ENCODE results near the gene STX12. TPM values are rescaled to one million over a fixed set of nuclear protein-coding genes. Genes with fewer than 3 reads are reported as not detected.

Gene STX12
- 10 to 100 TPM; 32.6 to 98.0 (median 81.7) TPM for total RNA-seq

DNA sequence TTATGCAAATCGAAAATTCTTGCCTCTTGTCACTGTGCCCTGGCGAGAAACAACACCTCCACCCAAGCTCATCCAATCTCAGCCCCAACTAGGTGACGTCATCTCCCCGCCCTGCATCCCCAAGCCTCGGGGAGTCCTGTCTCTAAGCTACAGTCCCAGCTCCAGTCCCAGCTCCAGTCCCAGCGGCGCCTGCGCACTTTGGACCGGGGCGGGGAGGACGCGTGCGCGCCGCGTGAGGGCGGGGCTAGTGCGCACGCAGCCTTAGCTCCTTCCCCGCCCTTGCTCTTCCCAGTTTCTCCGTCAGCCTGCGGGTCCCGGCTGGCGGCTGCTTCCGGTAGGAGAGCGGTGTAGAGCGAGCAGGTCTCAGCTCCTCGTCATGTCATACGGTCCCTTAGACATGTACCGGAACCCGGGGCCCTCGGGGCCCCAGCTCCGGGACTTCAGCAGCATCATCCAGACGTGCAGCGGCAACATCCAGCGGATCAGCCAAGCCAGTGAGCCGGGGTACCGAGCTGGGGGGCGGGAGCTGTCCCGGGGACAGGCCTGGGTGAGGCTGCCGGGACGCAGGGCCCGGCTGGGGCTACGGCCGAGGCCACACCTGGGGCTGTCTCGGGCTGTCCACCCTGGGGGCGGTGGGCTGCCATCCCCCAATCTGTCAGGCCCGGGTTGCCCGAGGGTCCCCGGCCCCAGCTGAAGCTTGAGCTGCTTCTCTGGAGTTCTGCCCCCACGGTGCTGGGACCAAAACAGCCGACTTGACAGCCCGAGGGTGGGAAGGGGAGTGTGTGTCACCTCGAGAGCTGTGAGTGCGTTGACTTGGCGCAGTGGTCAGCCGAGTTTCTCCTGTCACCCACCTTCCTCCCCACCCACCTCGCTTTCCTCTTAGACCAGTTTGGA, at the start of gene STX12:
STX12 (plus strand) TSS at position 288 of the 894 bp plus-strand sequence; CDS start at position 377, 89 bp downstream.
- WGBS, 10 experiments: 0 to 9% (median 2%) methylated on average over 1 to 26 of the region's 58 CpGs; no CpG with 5 or more reads in 4 of the 10 experiments
- in situ Hi-C loops (cut with MboI; ENCODE audit: low pct_unique_long_range_greater_than_20kb in 2 of 9, low sequenced_read_pairs in 9 of 9, unreplicated experiment in 9 of 9): no loop called here
- peak; percentile 84 to 96 (median 94) for ATAC-seq (replicated peaks in 6 of 8)

DNA sequence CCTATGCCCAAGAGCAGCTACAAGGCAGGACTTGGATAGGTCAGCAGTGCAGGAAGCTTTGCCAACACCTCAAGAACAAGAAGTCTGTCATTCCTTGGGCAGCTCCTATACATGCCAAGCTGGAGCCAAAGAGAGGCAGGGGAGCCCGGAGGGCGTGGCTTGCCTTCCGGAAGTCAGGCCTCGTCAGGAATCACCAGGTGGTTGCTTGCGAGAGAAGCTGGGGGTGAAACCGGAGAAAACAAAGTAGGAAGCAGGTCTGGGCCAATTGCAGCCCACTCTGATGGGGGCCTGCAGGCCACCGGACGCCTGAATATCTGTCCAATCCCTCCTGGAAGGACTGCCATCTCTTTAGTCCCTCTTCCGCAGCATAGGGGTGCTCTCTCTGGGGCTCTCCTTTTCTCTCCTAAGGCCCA, 48.1 kb upstream of the STX12 start:
- Histone ChIP-seq H3K4me3 (peak overlapping the region; percentile 3 to 21 (median 16)), H3K27ac (peak overlapping the region; percentile 19 to 52), H3K4me1 (replicated peaks in 1 of 2) (peaks cover 4 to 13% of the 10 kb centered on the region in 2 donors)
- WGBS, 10 experiments: 10 to 74% (median 62%) methylated on average over 2 to 9 of the region's 9 CpGs; no CpG with 5 or more reads in 4 of the 10 experiments
- no peak for ATAC-seq (replicated peaks in 6 of 8)
- in situ Hi-C loops (cut with MboI; ENCODE audit: low pct_unique_long_range_greater_than_20kb in 2 of 9, low sequenced_read_pairs in 9 of 9, unreplicated experiment in 9 of 9): no loop called here

More for the DNA sequence above, at the start of gene STX12:
- Histone ChIP-seq H3K4me1 (replicated peaks in 1 of 2) (peaks cover 5 to 16% of the 10 kb centered on the region in 2 donors), H3K4me3 (peak within 1 kb of the TSS; percentile 80 to 91 (median 86)), H3K27ac (peak within 1 kb of the TSS; percentile 84 to 85)

DNA sequence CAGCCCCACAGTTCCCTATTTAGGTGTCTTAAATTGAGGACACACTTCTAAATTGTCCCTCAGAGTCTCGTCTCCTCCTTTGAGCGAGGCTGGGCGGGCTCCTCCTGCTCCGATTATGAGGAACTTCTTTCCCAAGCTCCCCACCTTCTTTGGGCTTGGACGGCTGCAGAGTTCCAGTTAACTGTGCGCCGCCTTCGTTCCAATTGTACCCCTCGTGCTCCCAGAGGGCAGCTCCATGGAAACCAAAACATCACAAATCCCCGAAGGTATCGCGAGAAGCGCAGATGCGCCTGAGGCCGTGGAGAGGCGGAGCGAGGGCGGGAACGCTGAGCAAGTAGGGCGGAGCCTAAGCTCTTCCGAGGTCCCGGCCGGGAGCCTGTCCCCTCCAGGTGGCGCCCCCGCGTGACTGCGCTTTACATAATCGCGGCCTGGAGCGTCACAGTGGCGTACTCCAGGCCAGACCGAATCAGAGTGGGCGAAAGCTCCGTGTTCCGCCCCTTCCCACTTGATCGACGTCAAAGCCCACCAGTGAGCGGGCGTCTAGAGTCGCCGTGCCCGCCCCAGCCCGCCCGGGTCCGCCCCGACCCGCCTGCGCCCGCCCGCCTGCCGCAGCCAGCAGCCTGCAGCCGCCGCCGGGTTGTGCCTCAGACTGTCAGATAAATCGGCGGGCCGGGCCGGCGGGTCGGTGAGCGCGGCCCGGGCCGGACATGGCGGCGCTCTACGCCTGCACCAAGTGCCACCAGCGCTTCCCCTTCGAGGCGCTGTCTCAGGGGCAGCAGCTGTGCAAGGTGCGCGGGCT, 47.4 kb upstream of the STX12 start, which contains the start of gene FAM76A:
FAM76A (plus strand) TSS at position 588 of the 799 bp plus-strand sequence; CDS start at position 708, 120 bp downstream.
- H3K27ac ChIP-seq: peak within 1 kb of the TSS; percentile 63 to 86
- ATAC-seq (replicated peaks in 6 of 8): peak; percentile 87 to 95 (median 94)
- peak within 1 kb of the TSS; percentile 53 to 85 (median 73) for H3K4me3 ChIP-seq
- in situ Hi-C loops (cut with MboI; ENCODE audit: low pct_unique_long_range_greater_than_20kb in 2 of 9, low sequenced_read_pairs in 9 of 9, unreplicated experiment in 9 of 9): no loop called here
- H3K4me1 ChIP-seq (replicated peaks in 1 of 2): peaks cover 4 to 13% of the 10 kb centered on the region in 2 donors
- 0 to 5% (median 0%) methylated on average over 4 to 36 of the region's 72 CpGs; no CpG with 5 or more reads in 5 of the 10 experiments for WGBS, 10 experiments

DNA sequence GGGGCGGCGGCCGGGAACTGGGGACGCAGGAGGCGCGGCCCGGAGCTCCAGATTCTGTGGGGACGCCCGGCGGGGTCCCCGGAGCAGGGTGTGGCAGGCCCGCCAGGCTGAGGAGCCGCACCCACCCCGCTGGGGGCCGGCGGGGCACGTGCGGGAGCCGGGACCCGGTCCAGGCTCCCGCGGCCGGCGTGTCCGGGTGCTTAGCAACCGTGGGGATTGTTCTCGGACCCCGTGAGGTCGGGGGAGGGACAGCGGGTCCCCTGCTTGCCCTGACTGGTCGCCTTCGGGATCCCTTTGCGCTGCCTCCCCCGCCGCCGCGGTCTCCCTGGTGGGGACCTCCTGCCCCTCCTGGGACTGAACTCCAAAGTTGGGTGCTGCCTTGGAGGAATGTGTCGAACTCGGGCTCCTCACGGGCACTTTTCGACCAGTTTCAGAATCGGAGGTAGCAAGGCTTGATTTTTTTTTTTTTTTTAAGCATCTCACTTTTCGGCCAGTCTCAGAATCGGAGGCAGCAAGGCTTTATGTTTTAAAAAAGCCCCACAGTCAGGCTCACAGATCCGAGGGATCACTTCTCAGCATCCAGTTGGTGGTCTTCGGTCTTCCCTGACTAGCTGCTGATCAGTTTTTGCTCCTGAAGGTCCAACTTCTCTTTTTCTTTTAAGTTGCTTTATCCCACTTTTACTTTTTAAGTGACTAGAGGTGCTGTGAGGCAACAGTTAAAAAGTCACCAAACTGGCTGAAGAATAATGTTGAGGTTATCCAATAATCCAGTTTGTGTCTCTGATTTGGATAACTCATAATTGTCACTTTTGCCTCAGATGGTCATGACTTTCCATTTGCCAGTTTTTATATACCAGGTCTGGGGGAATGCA, 46.6 kb upstream of the STX12 start:
- in situ Hi-C loops (cut with MboI; ENCODE audit: low pct_unique_long_range_greater_than_20kb in 2 of 9, low sequenced_read_pairs in 9 of 9, unreplicated experiment in 9 of 9): no loop called here
- peak; percentile 16 to 48 (median 41) for ATAC-seq (replicated peaks in 6 of 8)
- 0 to 10% (median 0%) methylated on average over 1 to 24 of the region's 46 CpGs; no CpG with 5 or more reads in 1 of the 10 experiments for WGBS, 10 experiments

DNA sequence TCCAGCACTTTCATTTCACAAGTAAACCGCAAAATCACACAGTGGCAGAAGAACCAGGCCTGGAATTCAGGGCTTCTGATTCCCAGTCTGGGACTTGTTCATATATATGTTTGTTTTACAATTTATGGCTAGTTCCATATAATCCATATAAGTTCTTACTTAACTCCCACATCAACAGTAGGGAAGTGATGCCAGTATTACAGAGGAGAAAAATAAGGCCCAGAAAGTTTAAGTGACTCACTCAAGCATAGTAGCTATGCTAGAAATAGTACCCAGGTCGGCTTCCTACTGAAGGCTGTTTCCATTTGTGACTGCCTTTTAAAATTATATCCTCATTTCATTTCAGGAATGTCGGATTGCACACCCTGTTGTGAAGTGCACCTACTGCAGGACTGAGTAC, 45.9 kb upstream of the STX12 start:
- H3K4me3 ChIP-seq: peak overlapping the region in 3 of 5 donors; percentile 53 to 85 (median 73)
- H3K27ac ChIP-seq: no peak overlapping the region

More for the DNA sequence above, 46.6 kb upstream of the STX12 start:
- Histone ChIP-seq H3K27ac (peak overlapping the region; percentile 63 to 86), H3K4me3 (peak overlapping the region; percentile 53 to 85 (median 73)), H3K4me1 (replicated peaks in 1 of 2) (peaks cover 4 to 13% of the 10 kb centered on the region in 2 donors)

DNA sequence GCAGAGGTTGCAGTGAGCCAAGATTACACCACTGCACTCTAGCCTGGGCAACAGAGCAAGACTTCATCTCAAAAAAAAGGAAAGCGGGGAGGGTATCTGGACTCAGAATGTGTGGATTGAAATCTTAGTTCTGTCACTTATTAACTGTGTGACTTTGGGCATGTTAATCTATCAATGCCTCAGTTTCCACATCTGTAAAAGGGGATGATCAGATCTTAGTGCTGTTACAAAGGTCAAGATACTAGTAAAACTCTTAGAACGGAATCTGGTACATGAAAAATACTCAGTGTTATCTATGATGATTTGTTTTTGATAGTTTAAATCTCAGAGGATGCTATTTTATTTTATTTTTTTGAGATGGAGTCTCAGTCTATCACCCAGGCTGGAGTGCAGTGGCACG, 36.8 kb upstream of the STX12 start:
- Histone ChIP-seq H3K4me3 (no peak overlapping the region), H3K27ac (no peak overlapping the region), H3K4me1 (replicated peaks in 1 of 2) (no peaks in the 10 kb centered on the region)
- WGBS, 10 experiments: 71 to 94% (median 89%) methylated on average over 1 to 3 of the region's 3 CpGs; no CpG with 5 or more reads in 5 of the 10 experiments
- ATAC-seq (replicated peaks in 6 of 8): no peak
- in situ Hi-C loops (cut with MboI; ENCODE audit: low pct_unique_long_range_greater_than_20kb in 2 of 9, low sequenced_read_pairs in 9 of 9, unreplicated experiment in 9 of 9): no loop called here

More for the DNA sequence above, 45.9 kb upstream of the STX12 start:
- no peak for ATAC-seq (replicated peaks in 6 of 8)
- WGBS, 10 experiments: 34 to 97% (median 88%) methylated on average over 2 to 3 of the region's 3 CpGs; no CpG with 5 or more reads in 1 of the 10 experiments
- in situ Hi-C loops (cut with MboI; ENCODE audit: low pct_unique_long_range_greater_than_20kb in 2 of 9, low sequenced_read_pairs in 9 of 9, unreplicated experiment in 9 of 9): no loop called here
- H3K4me1 ChIP-seq (replicated peaks in 1 of 2): peaks cover 4 to 13% of the 10 kb centered on the region in 2 donors

DNA sequence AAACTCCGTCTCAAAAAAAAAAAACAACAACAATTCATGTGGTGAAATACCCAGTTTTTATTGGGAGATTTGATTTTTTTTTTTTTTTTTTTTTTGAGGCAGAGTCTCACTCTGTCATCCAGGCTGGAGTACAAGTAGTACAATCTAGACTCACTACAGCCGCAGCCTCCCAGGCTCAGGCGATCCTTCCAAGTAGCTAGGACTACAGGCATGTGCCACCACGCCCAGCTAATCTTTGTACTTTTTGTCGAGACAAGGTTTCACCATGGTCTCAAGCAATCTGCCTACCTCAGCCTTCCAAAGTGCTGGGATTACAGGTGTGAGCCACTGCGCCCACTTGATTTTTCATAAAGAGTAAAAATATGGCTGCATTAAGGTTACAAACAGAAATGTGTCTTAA, 31.9 kb upstream of the STX12 start:
- Histone ChIP-seq H3K4me3 (no peak overlapping the region), H3K27ac (no peak overlapping the region), H3K4me1 (replicated peaks in 1 of 2) (no peaks in the 10 kb centered on the region)
- no peak for ATAC-seq (replicated peaks in 6 of 8)
- in situ Hi-C loops (cut with MboI; ENCODE audit: low pct_unique_long_range_greater_than_20kb in 2 of 9, low sequenced_read_pairs in 9 of 9, unreplicated experiment in 9 of 9): no loop called here
- WGBS, 10 experiments: 94 to 100% (median 100%) methylated on average over 1 to 6 of the region's 6 CpGs; no CpG with 5 or more reads in 4 of the 10 experiments

DNA sequence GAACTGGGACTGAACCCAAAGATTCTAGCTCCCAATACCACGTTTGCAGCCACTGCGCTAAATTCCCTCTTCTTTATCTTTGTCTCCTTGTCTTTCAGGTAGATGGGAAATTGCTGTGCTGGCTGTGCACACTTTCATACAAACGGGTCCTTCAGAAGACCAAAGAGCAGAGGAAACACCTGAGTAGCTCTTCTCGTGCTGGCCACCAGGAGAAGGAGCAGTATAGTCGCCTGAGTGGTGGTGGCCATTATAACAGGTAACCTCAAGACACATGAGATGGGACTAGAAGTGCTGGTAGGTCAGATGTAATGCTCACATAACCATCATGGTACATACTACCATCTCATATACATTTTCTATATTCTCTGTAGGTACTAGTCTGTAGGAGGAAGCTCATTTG, 28.5 kb upstream of the STX12 start:
- Histone ChIP-seq H3K4me1 (replicated peaks in 1 of 2) (no peaks in the 10 kb centered on the region), H3K4me3 (no peak overlapping the region), H3K27ac (no peak overlapping the region)
- in situ Hi-C loops (cut with MboI; ENCODE audit: low pct_unique_long_range_greater_than_20kb in 2 of 9, low sequenced_read_pairs in 9 of 9, unreplicated experiment in 9 of 9): no loop called here
- ATAC-seq (replicated peaks in 6 of 8): no peak
- WGBS, 10 experiments: 83 to 100% (median 93%) methylated on average over 1 to 5 of the region's 5 CpGs; no CpG with 5 or more reads in 5 of the 10 experiments

DNA sequence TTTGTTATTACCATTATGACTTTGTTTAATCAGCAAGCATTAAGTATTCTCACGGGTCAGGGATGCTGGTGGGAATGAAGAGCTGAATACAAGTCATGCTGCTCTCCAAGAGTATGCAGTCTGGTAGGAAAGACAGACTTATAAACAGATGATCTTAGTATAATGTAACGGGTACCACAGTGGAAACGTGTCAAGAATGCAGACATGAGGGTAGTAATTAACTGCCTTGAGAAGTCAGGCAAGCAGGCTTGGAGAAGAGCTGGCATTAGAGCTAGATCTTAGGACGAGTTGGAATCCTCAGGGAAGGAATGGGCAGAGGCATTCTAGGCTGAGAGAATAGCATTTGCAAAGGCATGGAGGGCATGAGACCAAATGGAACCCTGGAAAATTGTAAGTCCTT, 27.6 kb upstream of the STX12 start:
- H3K4me1 ChIP-seq (replicated peaks in 1 of 2): no peaks in the 10 kb centered on the region
- H3K4me3 ChIP-seq: no peak overlapping the region
- ATAC-seq (replicated peaks in 6 of 8): no peak
- no peak overlapping the region for H3K27ac ChIP-seq
- 75 to 96% (median 91%) methylated on average over 2 to 4 of the region's 4 CpGs; no CpG with 5 or more reads in 1 of the 10 experiments for WGBS, 10 experiments
- in situ Hi-C loops (cut with MboI; ENCODE audit: low pct_unique_long_range_greater_than_20kb in 2 of 9, low sequenced_read_pairs in 9 of 9, unreplicated experiment in 9 of 9): no loop called here

DNA sequence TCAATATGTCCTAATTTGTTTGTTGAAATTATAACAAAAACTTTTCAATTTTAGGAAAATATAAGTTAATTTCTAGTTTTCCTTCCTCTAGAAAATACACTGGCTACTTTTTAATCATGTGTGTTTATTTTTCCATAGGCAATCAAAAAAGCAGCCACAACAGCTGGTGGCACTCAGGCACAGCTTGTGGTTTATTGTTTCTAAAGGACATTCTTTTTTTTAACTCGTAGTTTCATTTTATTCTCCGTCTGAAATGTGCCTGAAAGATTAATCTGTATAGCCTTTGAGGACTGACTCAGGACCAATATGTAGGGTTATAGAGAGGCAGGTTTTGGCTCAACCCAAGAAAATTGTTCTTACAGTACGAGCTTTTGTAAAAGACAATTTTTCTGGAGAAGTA, 20.7 kb upstream of the STX12 start:
- Histone ChIP-seq H3K27ac (no peak overlapping the region), H3K4me3 (no peak overlapping the region)

DNA sequence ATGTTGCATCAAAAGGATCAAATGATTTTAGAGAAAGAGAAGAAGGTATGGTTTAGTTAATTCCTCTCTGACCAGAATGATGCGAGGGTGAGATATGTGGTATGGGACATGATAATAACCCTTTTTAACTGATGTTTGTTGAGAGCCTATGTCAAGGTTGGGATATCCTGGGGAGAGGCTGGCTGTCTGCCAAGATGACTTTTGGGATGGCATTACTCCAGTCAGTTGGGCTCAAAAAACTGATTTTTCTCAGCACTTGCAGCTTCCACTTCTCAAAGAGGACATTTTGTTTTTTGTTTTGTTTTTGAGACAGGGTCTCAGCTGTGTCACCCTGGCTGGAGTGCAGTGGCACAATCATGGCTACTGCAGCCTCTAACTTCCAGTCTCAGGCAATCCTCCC, 17.7 kb upstream of the STX12 start:
- Histone ChIP-seq H3K4me3 (no peak overlapping the region), H3K4me1 (replicated peaks in 1 of 2) (no peaks in the 10 kb centered on the region), H3K27ac (no peak overlapping the region)
- in situ Hi-C loops (cut with MboI; ENCODE audit: low pct_unique_long_range_greater_than_20kb in 2 of 9, low sequenced_read_pairs in 9 of 9, unreplicated experiment in 9 of 9): no loop called here
- no peak for ATAC-seq (replicated peaks in 6 of 8)
- 80 to 100% (median 100%) methylated on average over 1 of the region's 1 CpG; no CpG with 5 or more reads in 5 of the 10 experiments for WGBS, 10 experiments

More for the DNA sequence above, 20.7 kb upstream of the STX12 start:
- in situ Hi-C loops (cut with MboI; ENCODE audit: low pct_unique_long_range_greater_than_20kb in 2 of 9, low sequenced_read_pairs in 9 of 9, unreplicated experiment in 9 of 9): no loop called here
- whole genome bisulfite sequencing, 10 experiments: 37 to 93% (median 86%) methylated on average over 1 to 3 of the region's 3 CpGs; no CpG with 5 or more reads in 1 of the 10 experiments
- H3K4me1 ChIP-seq (replicated peaks in 1 of 2): no peaks in the 10 kb centered on the region
- ATAC-seq (replicated peaks in 6 of 8): no peak

DNA sequence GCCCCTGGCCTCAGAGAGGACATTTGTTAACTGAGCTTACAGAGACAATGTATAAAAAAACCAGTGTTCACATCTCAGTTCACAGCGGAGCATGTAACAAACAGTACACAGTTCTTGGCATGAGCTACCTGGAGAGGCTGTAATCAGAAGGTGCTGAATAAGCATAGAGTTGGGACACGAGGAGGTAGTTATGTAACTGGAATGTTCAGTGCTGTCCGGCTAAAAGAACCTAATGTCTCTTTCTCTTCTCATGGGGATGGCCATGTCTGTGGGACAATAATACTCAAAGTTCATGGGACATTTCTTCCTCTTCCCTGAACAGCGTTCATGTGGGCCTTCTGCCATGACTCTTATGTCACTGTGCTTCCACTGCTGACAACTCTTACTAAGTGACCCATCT, 17.2 kb upstream of the STX12 start:
- 67 to 100% (median 97%) methylated on average over 1 to 4 of the region's 4 CpGs for WGBS, 10 experiments
- H3K4me1 ChIP-seq (replicated peaks in 1 of 2): no peaks in the 10 kb centered on the region
- no peak overlapping the region for H3K4me3 ChIP-seq
- no peak overlapping the region for H3K27ac ChIP-seq
- in situ Hi-C loops (cut with MboI; ENCODE audit: low pct_unique_long_range_greater_than_20kb in 2 of 9, low sequenced_read_pairs in 9 of 9, unreplicated experiment in 9 of 9): no loop called here
- ATAC-seq (replicated peaks in 6 of 8): no peak

Data from motor neuron (in vitro differentiated cells).